Measurements from ENCODE around the gene USP21. TPM values are rescaled to one million over a fixed set of nuclear protein-coding genes. Genes with fewer than 3 reads are reported as not detected.
A peak's percentile ranks its signal among the peaks of the same experiment; 100 is the strongest.

Gene USP21
- polyA plus RNA-seq, 2 of the 4 experiments (the other 2 are of a cell fraction): 22.6 to 23.6 TPM

GRCh38 chr1:161132410-161133219 is 26.7 kb upstream of the USP21 start, which contains the start of gene DEDD (continued):
- no peak for TF ChIP-seq CTCF (IDR thresholded peaks at IDR 0.05)
- peak; percentile 9; the same call in 1 of the 2 replicates for TF ChIP-seq E2F6 (IDR thresholded peaks at IDR 0.05; ENCODE audit: borderline replicate concordance, low read depth)
- no peak for TF ChIP-seq KDM1A (IDR thresholded peaks at IDR 0.05; ENCODE audit: low read depth)
- TF ChIP-seq FOSL2 (IDR thresholded peaks at IDR 0.05): peak; percentile 54; the same call in 1 of the 2 replicates
- peak; percentile 91 for TF ChIP-seq FOSL2 (CRISPR knock-in tag; IDR thresholded peaks at IDR 0.05)
- no peak for TF ChIP-seq MAZ (IDR thresholded peaks at IDR 0.05; ENCODE audit: borderline replicate concordance, low read depth, low read length)

- ChIA-PET CTCF (interaction anchor here (0.6 to 3.6 kb wide), 10 partner anchors 20 to 300 kb away, joined by 3 to 12 read pairs (median 4); partner anchors contain the start of genes KLHDC9 and PPOX), POLR2A (interaction anchor here (0.6 to 2.6 kb wide), 14 partner anchors 11 to 136 kb away, joined by 3 to 30 read pairs (median 4); partner anchors contain the start of genes B4GALT3, F11R, KLHDC9 and NIT1)
- FAIRE-seq (no peak), ATAC-seq (peak in 1 of 2 experiments; percentile 7; a peak in 4 of 6 replicates), DNase-seq (ENCODE audit: low read depth in 1 of 2, low spot score in 1 of 2) (peak in 1 of 2 experiments; percentile 31)
- H3K9me3 ChIP-seq: no peaks in the 10 kb centered on the region
- peak overlapping the region; percentile 93 to 95 for H3K27ac ChIP-seq
- no peak for TF ChIP-seq ZNF302 (CRISPR knock-in tag; IDR thresholded peaks at IDR 0.05)
- TF ChIP-seq GATA3 (IDR thresholded peaks at IDR 0.05; ENCODE audit: borderline replicate concordance): 0 out of 2 replicates have a peak, but pooled peaks have one; percentile 3
- 0 out of 2 replicates have a peak, but pooled peaks have one; percentile 33 for TF ChIP-seq TFCP2L1 (CRISPR knock-in tag; IDR thresholded peaks at IDR 0.05)
- no peak for TF ChIP-seq EHF (CRISPR knock-in tag; IDR thresholded peaks at IDR 0.05)
- WGBS (ENCODE audit: missing lambda C conversion rate): 2% methylated on average over 11 of the region's 11 CpGs
- peak overlapping the region; percentile 88 for H3K4me2 ChIP-seq
- H3K4me3 ChIP-seq: peak overlapping the region; percentile 67
- peaks cover 20% of the 10 kb centered on the region for H3K4me1 ChIP-seq
Observed at GRCh38 chr1:161133220-161133740, 26.0 kb upstream of the USP21 start.

GRCh38 chr1:161137881-161138280 is 21.4 kb upstream of the USP21 start:
- no peak overlapping the region for H3K27ac ChIP-seq
- ATAC-seq (no peak), DNase-seq (ENCODE audit: low read depth in 1 of 2, low spot score in 1 of 2) (no peak), FAIRE-seq (no peak)
- H3K4me3 ChIP-seq: no peak overlapping the region
- CTCF ChIA-PET: interaction anchor here (0.5 to 3.4 kb wide), 11 partner anchors 9 to 462 kb away, joined by 3 to 16 read pairs (median 5); partner anchors contain the start of gene KLHDC9
- H3K9me3 ChIP-seq: no peaks in the 10 kb centered on the region
- peaks cover 9% of the 10 kb centered on the region for H3K4me1 ChIP-seq
- no peak overlapping the region for H3K4me2 ChIP-seq
- POLR2A ChIA-PET: no interaction called here
- TF ChIP-seq NFE2L2 (conservative IDR thresholded peaks at IDR 0.05; ENCODE audit: low read length): no peak
- no peak for TF ChIP-seq MAFK (IDR thresholded peaks at IDR 0.05; ENCODE audit: partially characterized antibody)
- TF ChIP-seq POLR2AphosphoS2 (conservative IDR thresholded peaks at IDR 0.05; ENCODE audit: low read length): no peak
- TF ChIP-seq MAX (IDR thresholded peaks at IDR 0.05): no peak
- no peak for TF ChIP-seq REST (IDR thresholded peaks at IDR 0.05)
- 98% methylated on average over 3 of the region's 3 CpGs for WGBS (ENCODE audit: missing lambda C conversion rate)
